Activated naive CD4-positive, alpha-beta T cell treated with anti-CD3 and anti-CD28 coated beads, Interleukin-2, amount 10 ng/mL, durations not matched to agents 5 hours and 36 hours (primary cell): ENCODE results near the gene MROH2B. TPM values are rescaled to one million over a fixed set of nuclear protein-coding genes. Genes with fewer than 3 reads are reported as not detected.

Source experiments
- total RNA-seq, 2 experiments: library from RNA; stranded (reverse); gene quantifications; one replicate each; pipeline ENCODE4 v1.2.3, GENCODE V29; 2021

MROH2B gene
- not detected for total RNA-seq

DNA sequence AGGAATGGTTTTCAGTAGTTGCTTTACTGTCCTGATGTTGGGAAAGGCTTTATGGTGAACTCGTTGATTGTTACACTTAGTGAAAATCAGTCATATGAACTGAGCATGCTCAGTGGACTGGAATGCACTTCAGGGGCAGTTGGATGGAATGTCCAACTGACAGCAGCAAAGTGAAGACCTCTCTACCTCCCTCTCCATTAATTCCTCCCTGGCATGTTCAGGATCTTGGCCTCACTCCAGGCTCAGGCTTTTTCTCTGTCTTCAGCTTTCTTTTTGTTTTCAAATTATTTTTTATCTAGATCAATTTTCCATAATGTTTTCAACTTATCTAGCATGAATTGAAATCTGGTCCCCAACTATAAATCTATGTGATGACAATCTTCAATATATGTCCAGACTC, at the start of gene MROH2B:
MROH2B (minus strand) TSS at position 101 of the 400 bp plus-strand sequence. CDS start 490 bp downstream, outside the sequence.

Other genes starting within 250 kb of the MROH2B start
- 1,000 to 10,000 TPM; 2,348 to 2,413 TPM for gene RPL37, start 236.1 kb downstream of the MROH2B start, total RNA-seq
- gene CARD6, start 230.0 kb downstream of the MROH2B start, total RNA-seq = 1 to 10 TPM; 4.3 TPM
- not detected for gene C7, start 161.8 kb downstream of the MROH2B start, total RNA-seq
- gene C6, start 142.2 kb upstream of the MROH2B start, total RNA-seq = not detected